ENCODE results near the gene AHNAK. TPM values are rescaled to one million over a fixed set of nuclear protein-coding genes. Genes with fewer than 3 reads are reported as not detected.
"Not testable (repeated sequence)": the region's sequence is repeated elsewhere in the genome, so short reads cannot be mapped to it uniquely, and the experiment has no call there.

AHNAK gene
- total and polyA plus RNA-seq, 3 donors from 2014 or later: 95.8 to 148 (median 137) TPM

DNA sequence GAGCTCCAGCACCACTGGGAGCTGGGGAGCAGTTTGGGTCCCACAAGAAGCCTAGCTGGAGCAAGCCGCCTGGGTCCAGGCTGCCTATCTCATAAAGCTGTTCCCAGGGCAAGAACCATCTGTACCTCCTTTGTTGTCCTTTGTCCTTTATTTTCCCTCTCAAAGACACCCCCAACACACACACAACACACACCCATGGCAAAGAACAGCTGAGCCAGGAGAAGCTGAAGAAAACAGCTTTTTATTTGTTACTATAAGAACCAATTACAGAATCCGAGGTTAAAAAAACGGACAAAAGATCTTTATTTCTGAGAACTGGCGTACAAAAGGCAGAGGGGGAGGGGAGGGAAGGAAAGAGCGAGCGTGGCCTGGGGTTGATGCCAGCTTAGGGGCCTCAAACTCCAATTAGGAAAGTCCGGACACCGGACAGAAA, 46.4 kb upstream of the AHNAK start:
- H3K4me3 ChIP-seq: no peak overlapping the region
- peaks cover 21% of the 10 kb centered on the region for H3K4me1 ChIP-seq
- H3K36me3 ChIP-seq (ENCODE audit: low read depth, missing control alignments): no peaks in the 10 kb centered on the region
- peak overlapping the region; percentile 87 to 92 for H3K27ac ChIP-seq
- TF ChIP-seq, protein P1, sequence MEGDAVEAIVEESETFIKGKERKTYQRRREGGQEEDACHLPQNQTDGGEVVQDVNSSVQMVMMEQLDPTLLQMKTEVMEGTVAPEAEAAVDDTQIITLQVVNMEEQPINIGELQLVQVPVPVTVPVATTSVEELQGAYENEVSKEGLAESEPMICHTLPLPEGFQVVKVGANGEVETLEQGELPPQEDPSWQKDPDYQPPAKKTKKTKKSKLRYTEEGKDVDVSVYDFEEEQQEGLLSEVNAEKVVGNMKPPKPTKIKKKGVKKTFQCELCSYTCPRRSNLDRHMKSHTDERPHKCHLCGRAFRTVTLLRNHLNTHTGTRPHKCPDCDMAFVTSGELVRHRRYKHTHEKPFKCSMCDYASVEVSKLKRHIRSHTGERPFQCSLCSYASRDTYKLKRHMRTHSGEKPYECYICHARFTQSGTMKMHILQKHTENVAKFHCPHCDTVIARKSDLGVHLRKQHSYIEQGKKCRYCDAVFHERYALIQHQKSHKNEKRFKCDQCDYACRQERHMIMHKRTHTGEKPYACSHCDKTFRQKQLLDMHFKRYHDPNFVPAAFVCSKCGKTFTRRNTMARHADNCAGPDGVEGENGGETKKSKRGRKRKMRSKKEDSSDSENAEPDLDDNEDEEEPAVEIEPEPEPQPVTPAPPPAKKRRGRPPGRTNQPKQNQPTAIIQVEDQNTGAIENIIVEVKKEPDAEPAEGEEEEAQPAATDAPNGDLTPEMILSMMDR (IDR thresholded peaks at IDR 0.05): no peak
- no peak for TF ChIP-seq POLR2A (IDR thresholded peaks at IDR 0.05)
- 64 to 73% methylated on average over 8 of the region's 8 CpGs for WGBS, 2 donors
- no peaks in the 10 kb centered on the region for H3K9me3 ChIP-seq
- DNase-seq: no peak
- intact Hi-C loops (cut with DNase I; ENCODE audit: low total_unique reads): no loop called here
- H3K27me3 ChIP-seq: no peaks in the 10 kb centered on the region

DNA sequence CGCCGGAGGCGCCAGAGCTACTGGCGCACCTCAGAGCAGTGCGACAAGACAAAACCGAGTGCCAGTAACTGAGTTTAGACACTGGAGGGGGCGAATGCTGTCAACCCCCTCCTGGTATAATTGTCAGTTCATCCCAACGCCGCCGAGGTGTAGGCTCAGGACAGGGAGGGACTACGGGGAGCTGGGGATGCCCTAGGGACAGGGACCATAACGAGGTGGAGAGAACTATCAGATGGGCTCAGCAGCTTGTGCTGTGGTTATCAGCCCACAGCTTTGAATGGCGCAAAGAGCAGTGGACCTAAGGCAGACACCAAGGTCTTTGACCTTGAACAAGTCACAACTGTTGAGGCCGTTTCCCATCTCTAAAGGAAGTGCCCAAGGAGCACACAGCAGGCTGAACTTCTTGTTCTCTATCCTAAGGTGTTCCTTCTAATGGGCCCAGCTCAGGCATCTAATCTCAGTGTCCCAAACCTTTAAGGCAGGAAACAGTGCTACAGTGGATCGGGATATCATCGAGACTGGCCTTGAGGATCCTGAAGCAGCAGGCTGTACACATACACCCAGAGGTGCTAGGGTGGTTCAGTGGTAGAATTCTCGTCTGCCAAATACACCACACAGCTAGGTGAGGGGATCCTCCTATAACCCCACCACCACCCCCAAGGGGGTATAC, 45.7 kb upstream of the AHNAK start:
- WGBS, 2 donors: 2 to 8% methylated on average over 10 to 17 of the region's 17 CpGs
- no peaks in the 10 kb centered on the region for H3K36me3 ChIP-seq (ENCODE audit: low read depth, missing control alignments)
- intact Hi-C loops (cut with DNase I; ENCODE audit: low total_unique reads): no loop called here

DNA sequence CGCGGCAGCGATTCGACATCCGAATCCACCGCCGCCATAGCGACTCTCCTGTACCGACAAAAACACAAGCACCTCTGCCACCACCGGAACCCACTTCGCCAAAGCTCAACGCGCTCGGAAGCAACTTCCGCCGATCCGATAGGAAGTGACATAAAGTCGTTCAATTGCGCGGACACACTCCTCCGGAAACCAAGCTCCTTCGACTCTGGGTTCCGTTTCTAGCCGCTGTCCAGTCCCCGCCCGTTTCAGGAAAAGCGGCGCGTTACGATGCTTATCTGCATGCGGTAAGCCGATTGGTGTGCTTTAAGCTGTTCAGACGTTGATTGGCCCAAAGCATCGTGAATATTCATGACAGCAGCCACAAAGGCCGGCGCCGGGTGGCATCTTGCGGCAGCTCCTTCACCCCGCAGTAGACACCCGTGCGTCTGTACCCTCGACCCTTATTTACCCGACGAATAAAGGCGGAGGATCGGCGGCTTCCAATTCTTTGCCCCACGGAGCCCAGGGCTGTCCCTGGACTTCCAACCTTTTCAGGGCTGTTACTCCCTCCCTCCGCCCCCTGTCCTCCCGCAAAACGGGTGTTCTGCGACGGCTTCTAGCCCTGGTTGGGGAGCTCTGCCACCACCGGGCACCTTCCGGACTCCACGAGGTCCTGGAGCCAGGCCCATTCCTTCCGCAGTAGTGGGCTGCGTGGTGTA, 45.0 kb upstream of the AHNAK start, which contains the start of gene TUT1:
Gene TUT1, minus strand, starts transcription at position 76 of the 698 bp plus-strand sequence. Its CDS starts 38 bp downstream, at position 38.
- Histone ChIP-seq H3K4me3 (peak within 1 kb of the TSS; percentile 75 to 89), H3K9me3 (no peaks in the 10 kb centered on the region), H3K4me1 (peaks cover 21% of the 10 kb centered on the region), H3K36me3 (ENCODE audit: low read depth, missing control alignments) (no peaks in the 10 kb centered on the region), H3K27me3 (no peaks in the 10 kb centered on the region), H3K27ac (peak within 1 kb of the TSS; percentile 87 to 92)
- intact Hi-C loops (cut with DNase I; ENCODE audit: low total_unique reads): no loop called here
- peak; percentile 99 for DNase-seq
- TF ChIP-seq, protein P1 (IDR thresholded peaks at IDR 0.05): no peak
- peak; percentile 54 for TF ChIP-seq POLR2A (IDR thresholded peaks at IDR 0.05)
- WGBS, 2 donors: 0 to 1% methylated on average over 24 to 58 of the region's 58 CpGs

More for the DNA sequence above, 45.7 kb upstream of the AHNAK start:
- Histone ChIP-seq H3K27me3 (no peaks in the 10 kb centered on the region), H3K9me3 (no peaks in the 10 kb centered on the region), H3K4me3 (peak overlapping the region; percentile 75 to 89), H3K27ac (peak overlapping the region; percentile 87 to 92), H3K4me1 (peaks cover 21% of the 10 kb centered on the region)
- TF ChIP-seq, protein P1 (IDR thresholded peaks at IDR 0.05): no peak
- TF ChIP-seq POLR2A (IDR thresholded peaks at IDR 0.05): no peak
- DNase-seq: peak; percentile 33

DNA sequence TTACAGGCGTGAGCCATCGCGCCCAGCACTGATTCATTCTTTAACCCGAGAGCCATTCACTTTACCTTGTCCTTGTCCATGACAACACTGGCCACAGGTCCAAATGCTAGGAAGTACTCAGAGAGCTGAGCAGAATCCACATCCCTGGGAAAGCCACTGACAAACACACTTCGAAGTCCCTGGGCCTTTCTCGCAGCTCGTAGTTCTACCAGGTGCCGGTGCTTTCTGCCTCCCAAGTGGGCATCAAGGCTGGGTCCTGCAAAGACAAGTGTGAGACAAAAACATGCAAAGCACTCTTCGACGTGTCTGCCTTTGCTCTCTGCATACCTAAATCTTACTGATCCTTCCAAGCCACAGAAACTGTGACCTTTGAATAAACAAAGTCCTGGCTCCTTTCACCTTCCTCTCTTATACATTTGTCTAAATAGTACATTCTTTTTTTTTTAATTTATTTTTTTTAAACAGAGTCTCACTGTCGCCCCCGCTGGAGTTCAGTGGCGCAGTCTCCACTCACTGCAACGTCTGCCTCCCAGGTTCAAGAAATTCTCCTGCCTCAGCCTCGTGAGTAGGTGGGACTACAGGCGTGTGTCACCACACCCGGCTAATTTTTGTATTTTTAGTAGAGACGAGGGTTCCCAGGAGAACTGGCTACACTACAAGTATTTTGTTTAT, 42.5 kb upstream of the AHNAK start:
- no peak for DNase-seq
- Histone ChIP-seq H3K27ac (no peak overlapping the region), H3K9me3 (no peaks in the 10 kb centered on the region), H3K4me1 (peaks cover 21% of the 10 kb centered on the region), H3K27me3 (no peaks in the 10 kb centered on the region), H3K4me3 (no peak overlapping the region), H3K36me3 (ENCODE audit: low read depth, missing control alignments) (no peaks in the 10 kb centered on the region)
- 73 to 75% methylated on average over 17 to 18 of the region's 18 CpGs for WGBS, 2 donors
- intact Hi-C loops (cut with DNase I; ENCODE audit: low total_unique reads): no loop called here
- no peak for TF ChIP-seq POLR2A (IDR thresholded peaks at IDR 0.05)
- TF ChIP-seq, protein P1 (IDR thresholded peaks at IDR 0.05): no peak

DNA sequence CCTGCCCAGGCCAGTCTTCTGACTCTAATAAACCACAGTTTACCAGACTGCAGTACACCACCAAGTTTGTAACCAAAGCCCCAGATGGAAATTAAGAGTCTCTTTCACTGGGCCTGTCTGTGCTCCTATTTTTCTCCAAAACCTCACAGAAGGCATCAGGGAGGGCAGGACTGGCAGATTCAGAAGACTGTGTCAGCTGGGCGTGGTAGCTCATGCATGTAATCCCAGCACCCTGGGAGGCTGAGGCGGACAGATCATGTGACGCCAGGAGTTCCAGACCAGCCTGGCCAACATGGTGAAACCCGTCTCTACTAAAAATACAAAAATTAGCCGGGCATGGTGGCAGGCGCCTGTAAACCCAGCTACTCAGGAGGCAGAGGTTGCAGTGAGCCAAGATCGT, 38.8 kb upstream of the AHNAK start:
- 92 to 95% methylated on average over 6 to 7 of the region's 7 CpGs for WGBS, 2 donors

DNA sequence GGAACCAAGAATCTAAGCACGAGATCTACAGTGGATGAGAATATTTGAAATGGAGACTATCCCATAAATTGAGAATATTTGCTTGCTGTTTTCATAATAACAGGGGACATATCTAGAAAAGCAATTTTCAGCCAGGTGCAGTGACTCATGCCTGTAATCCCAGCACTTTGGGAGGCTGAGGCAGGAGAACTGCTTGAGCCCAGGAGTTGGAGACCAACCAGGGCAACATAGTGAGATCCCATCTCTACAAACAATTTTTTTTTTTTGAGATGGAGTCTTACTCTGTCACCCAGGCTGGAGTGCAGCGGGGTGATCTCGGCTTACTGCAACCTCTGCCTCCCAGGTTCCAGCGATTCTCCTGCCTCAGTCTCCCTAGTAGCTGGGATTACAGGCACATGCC, 35.1 kb upstream of the AHNAK start:
- 95 to 98% methylated on average over 4 of the region's 4 CpGs for WGBS, 2 donors
- H3K36me3 ChIP-seq (ENCODE audit: low read depth, missing control alignments); H3K9me3 ChIP-seq; intact Hi-C loops (cut with DNase I; ENCODE audit: low total_unique reads); H3K4me1 ChIP-seq; DNase-seq; H3K4me3 ChIP-seq; H3K27me3 ChIP-seq: not testable (repeated sequence)
- H3K27ac ChIP-seq: peak overlapping the region in 1 of 2 donors; percentile 7

More for the DNA sequence above, 38.8 kb upstream of the AHNAK start:
- intact Hi-C loops (cut with DNase I; ENCODE audit: low total_unique reads); DNase-seq; H3K36me3 ChIP-seq (ENCODE audit: low read depth, missing control alignments); H3K27ac ChIP-seq; H3K4me3 ChIP-seq; H3K27me3 ChIP-seq; H3K9me3 ChIP-seq: not testable (repeated sequence)
- H3K4me1 ChIP-seq: peaks cover 12% of the 10 kb centered on the region
